Measurements from ENCODE around the gene GAREM1. TPM values are rescaled to one million over a fixed set of nuclear protein-coding genes. Genes with fewer than 3 reads are reported as not detected.

GAREM1 gene
- polyA plus RNA-seq, 6 donors from 2014 or later: 0.66 to 1.8 (median 0.77) TPM; not detected in 3

DNA sequence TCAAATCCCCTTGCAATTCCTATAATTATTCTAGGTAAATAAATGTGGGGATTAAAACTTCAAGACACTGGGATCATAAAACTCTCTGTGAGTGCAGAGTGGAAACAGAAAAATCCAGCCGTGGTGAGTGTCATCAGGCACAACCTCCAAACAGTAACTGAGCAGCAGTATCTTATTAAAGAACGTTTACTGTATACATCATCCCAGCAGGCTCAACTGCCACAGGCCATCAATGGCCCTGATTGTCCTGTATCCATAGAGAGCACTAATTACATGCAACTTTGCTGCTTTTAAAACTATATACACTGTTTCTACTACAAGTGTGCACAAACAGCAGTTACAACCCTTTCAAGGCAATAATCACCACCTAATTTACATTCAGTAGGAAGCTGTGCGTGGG lies 23.9 kb downstream of the GAREM1 start:
- DNase-seq: no peak

DNA sequence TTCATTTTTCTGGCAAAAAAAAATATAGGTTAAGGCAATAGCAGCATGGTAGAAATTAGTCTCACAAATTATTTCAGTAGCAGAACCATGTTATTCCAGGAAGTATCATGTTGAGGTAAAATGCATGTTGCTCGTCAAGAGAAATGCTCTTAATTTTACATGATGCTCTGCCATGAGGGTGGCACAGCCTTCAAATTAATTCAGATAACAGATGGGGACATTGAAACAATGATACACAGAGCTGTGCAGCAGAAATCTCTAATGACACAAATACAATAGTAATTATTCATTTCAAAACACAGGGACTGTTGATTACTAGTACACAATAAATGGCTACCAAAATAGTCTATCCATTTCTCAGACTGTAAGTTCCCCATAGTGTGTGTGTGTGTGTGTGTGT lies 24.8 kb downstream of the GAREM1 start:
- Mint-ChIP-seq H3K4me3 (no peak overlapping the region), H3K27me3 (peaks cover 10 to 21% (median 17%) of the 10 kb centered on the region in 3 donors), H3K9me3 (no peaks in the 10 kb centered on the region), H3K27ac (no peak overlapping the region), H3K36me3 (no peaks in the 10 kb centered on the region), H3K4me1 (no peaks in the 10 kb centered on the region)
- ATAC-seq (ENCODE audit: low read depth in 2 of 2): no peak
- DNase-seq: no peak

More for the DNA sequence above, 23.9 kb downstream of the GAREM1 start:
- Mint-ChIP-seq H3K36me3 (no peaks in the 10 kb centered on the region), H3K4me3 (no peak overlapping the region), H3K4me1 (no peaks in the 10 kb centered on the region), H3K27ac (no peak overlapping the region), H3K27me3 (peaks cover 15 to 21% (median 18%) of the 10 kb centered on the region in 3 donors), H3K9me3 (no peaks in the 10 kb centered on the region)
- ATAC-seq (ENCODE audit: low read depth in 2 of 2): no peak

DNA sequence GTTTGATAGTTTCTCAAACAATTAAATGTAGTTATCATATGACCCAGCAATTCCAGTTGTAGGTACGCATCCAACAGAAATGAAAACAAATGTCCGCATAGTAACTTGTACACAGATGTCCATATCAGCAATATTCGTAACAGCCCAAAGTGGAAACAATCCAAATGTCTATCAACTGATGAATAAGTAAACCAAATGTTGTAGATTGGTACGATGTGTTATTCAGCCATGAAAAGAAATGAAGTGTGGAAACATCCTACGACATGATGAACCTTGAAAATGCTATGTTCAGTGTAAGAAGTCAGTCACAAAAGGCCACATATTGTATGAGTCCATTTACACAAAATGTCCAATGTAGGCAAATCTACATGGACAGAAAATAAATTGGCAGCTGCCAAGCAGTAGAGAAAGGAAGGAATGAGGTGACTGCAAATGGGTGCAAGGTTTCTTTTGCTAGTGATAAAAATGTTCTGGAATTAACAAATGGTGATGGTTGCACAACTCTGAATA lies 26.9 kb downstream of the GAREM1 start:
- DNase-seq (no peak), ATAC-seq (ENCODE audit: low read depth in 2 of 2) (no peak)
- H3K9me3 Mint-ChIP-seq: no peaks in the 10 kb centered on the region
- H3K36me3 Mint-ChIP-seq: no peaks in the 10 kb centered on the region
- no peak overlapping the region for H3K27ac Mint-ChIP-seq
- H3K4me3 Mint-ChIP-seq: no peak overlapping the region
- peaks cover 13 to 22% (median 17%) of the 10 kb centered on the region in 3 donors for H3K27me3 Mint-ChIP-seq
- H3K4me1 Mint-ChIP-seq: no peaks in the 10 kb centered on the region

DNA sequence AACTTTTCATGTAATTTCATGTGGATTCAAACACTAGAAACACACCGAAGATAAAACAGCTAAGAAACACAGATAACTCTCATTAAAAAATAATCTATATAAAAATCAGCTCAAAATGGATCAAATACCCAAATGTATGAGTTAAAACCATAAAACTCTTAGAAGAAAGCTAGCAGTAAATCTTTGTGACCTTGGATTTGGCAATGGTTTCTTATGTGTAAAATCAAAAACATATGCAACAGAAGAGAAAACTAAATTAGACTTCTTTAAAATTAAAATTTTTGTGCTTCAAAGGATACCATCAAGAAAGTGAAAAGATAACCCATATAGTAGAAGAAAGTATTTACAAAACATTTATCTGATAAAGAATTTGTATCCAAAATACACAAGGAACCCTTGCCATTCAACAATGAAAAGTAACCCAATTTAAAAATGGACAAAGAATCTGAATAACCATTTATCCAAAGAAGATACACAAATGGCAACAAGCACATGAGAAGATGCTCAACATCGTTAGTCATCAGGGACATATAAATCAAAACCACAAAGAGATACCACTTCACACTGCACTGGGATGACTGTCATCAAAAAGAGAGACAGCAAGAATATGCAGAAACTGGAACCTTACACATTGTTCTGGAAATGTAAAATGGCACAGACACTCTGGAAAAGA lies 27.5 kb downstream of the GAREM1 start:
- H3K27me3 Mint-ChIP-seq: peaks cover 11 to 22% (median 17%) of the 10 kb centered on the region in 3 donors
- H3K4me3 Mint-ChIP-seq: no peak overlapping the region
- H3K4me1 Mint-ChIP-seq: no peaks in the 10 kb centered on the region
- H3K36me3 Mint-ChIP-seq: no peaks in the 10 kb centered on the region
- ATAC-seq (ENCODE audit: low read depth in 2 of 2) (no peak), DNase-seq (no peak)
- no peaks in the 10 kb centered on the region for H3K9me3 Mint-ChIP-seq
- no peak overlapping the region for H3K27ac Mint-ChIP-seq

DNA sequence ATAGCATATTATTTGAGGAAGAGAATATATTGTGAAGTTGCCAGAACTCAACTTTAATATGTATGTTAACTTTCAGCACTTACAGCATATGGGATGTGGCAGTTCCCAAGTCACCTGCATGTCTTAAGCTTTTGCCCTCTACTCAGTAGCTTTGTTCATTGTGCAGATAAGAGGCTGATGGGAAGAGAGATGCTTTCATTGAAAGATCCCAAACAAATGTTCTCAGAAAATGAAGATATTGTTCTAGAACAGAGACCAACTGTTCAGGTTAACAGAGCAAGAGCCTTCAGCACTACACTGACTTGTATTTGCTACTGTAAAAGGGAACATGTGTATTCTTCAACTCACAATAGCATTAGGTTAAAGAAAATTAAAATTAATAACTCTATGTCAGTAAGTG lies 28.1 kb downstream of the GAREM1 start:
- ATAC-seq (ENCODE audit: low read depth in 2 of 2): no peak
- no peaks in the 10 kb centered on the region for H3K4me1 Mint-ChIP-seq
- no peaks in the 10 kb centered on the region for H3K9me3 Mint-ChIP-seq
- peaks cover 8 to 22% (median 17%) of the 10 kb centered on the region in 3 donors for H3K27me3 Mint-ChIP-seq
- no peak overlapping the region for H3K4me3 Mint-ChIP-seq
- DNase-seq: no peak
- H3K36me3 Mint-ChIP-seq: no peaks in the 10 kb centered on the region
- H3K27ac Mint-ChIP-seq: no peak overlapping the region

DNA sequence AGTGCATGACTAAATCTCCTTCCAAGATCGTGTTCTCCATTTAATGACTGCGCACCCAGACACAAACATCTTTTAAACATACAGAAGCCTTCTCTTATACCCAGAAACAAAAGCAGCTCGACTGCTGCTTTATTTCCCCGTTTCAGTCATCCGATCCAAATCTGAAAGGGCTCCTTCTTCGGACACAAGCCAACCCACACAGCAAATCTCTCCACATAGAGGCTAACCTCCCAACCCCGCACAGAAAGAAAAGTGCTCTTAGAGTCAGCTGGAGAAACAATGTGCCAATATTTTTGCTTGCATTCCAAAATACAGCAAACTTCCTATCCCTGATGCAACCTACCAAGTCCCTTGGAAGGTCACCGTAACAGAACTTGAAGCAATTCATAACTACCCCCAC lies 29.1 kb downstream of the GAREM1 start:
- DNase-seq (no peak), ATAC-seq (ENCODE audit: low read depth in 2 of 2) (no peak)
- Mint-ChIP-seq H3K36me3 (no peaks in the 10 kb centered on the region), H3K4me3 (no peak overlapping the region), H3K9me3 (no peaks in the 10 kb centered on the region), H3K27ac (no peak overlapping the region), H3K4me1 (no peaks in the 10 kb centered on the region), H3K27me3 (peaks cover 8 to 22% (median 17%) of the 10 kb centered on the region in 3 donors)

DNA sequence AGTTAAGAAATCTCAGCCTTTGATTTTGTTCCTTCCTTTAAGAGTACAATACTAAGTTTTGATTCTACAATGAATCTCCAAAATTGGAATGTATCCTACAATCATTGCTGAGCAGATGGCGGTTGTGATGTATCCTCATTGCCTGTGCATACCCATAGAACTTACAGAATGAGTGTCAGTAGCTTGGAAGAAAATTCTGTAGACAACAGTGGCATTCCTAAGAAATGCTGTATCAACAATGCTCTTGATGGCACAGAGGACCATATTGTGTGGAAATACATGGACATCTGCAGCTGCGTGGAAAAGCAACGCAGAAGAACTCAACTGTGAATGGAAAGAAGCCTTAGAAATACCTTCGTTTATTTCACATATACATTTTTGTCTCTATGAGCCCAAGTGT lies 30.2 kb downstream of the GAREM1 start:
- Mint-ChIP-seq H3K4me3 (no peak overlapping the region), H3K4me1 (no peaks in the 10 kb centered on the region), H3K9me3 (no peaks in the 10 kb centered on the region), H3K27me3 (peaks cover 8 to 23% (median 22%) of the 10 kb centered on the region in 3 donors), H3K27ac (no peak overlapping the region), H3K36me3 (no peaks in the 10 kb centered on the region)
- DNase-seq (no peak), ATAC-seq (ENCODE audit: low read depth in 2 of 2) (no peak)

DNA sequence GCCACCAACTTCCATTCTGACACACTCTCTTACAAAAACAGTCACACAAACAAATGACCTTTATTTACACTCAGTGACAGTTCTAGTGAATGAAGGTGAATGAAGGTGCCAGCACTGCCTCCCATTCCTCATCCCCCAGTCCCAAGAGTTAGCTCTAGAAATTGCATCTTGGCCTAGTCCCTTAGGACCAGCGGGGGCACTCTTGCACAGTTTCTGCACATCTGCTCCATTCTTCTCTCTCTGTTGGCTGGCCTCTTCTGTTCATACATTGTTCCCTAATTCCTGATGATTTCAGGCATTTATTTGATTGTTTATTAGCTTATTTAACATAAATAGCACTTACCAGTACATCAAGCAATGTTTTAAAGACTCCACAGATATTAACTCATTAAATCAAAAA lies 30.9 kb downstream of the GAREM1 start:
- peaks cover 8 to 23% (median 22%) of the 10 kb centered on the region in 3 donors for H3K27me3 Mint-ChIP-seq
- H3K27ac Mint-ChIP-seq: peak overlapping the region in 1 of 6 donors; percentile 33
- no peaks in the 10 kb centered on the region for H3K9me3 Mint-ChIP-seq
- H3K36me3 Mint-ChIP-seq: no peaks in the 10 kb centered on the region
- H3K4me3 Mint-ChIP-seq: no peak overlapping the region
- ATAC-seq (ENCODE audit: low read depth in 2 of 2) (no peak), DNase-seq (no peak)
- H3K4me1 Mint-ChIP-seq: no peaks in the 10 kb centered on the region

DNA sequence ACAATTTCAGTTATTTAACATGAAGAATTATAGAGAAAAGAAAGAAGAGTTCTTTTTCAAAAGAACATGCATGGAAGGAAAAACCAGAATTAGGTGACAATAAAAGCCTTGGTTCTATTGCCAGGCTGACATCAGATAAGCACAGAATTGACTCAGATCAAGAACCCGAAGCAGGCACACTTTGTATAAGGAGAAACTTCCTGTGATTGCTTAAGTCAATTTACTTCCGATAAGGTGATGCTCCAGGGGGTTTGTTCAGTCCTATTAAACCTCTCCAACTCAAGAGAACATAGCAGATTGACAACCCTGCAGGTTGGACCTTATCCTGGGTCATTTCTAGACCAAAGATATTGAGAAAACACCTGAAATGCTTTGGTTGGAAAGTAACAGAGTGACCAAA lies 31.4 kb downstream of the GAREM1 start:
- Mint-ChIP-seq H3K36me3 (no peaks in the 10 kb centered on the region), H3K27me3 (peaks cover 8 to 23% (median 22%) of the 10 kb centered on the region in 3 donors), H3K4me1 (no peaks in the 10 kb centered on the region), H3K27ac (no peak overlapping the region), H3K4me3 (no peak overlapping the region), H3K9me3 (no peaks in the 10 kb centered on the region)
- ATAC-seq (ENCODE audit: low read depth in 2 of 2): no peak
- no peak for DNase-seq

DNA sequence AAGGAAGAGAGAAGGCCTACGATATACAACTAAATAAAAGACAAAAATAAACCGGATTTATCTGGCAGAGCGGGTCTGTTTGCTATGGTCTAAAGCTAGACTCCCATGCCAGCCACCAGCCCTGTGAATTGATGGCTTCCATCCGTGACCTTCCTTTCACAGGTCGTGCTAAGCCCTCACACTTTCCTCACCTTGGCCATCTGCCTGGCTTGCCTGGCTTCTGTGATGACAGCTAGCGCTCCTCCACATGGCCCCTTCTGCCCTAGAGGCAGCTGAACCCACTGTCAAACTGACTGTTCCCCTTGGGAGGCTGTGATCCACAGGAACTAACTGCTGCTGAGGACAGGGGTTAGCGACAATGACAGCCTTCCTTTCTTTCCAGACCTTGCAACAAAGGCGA lies 32.5 kb downstream of the GAREM1 start:
- H3K9me3 Mint-ChIP-seq: peaks cover 0 to under 1% (median 0%) of the 10 kb centered on the region in 7 donors
- ATAC-seq (ENCODE audit: low read depth in 2 of 2): no peak
- no peaks in the 10 kb centered on the region for H3K36me3 Mint-ChIP-seq
- H3K4me1 Mint-ChIP-seq: no peaks in the 10 kb centered on the region
- H3K27me3 Mint-ChIP-seq: peaks cover 8 to 19% (median 15%) of the 10 kb centered on the region in 3 donors
- no peak overlapping the region for H3K27ac Mint-ChIP-seq
- no peak overlapping the region for H3K4me3 Mint-ChIP-seq
- no peak for DNase-seq

DNA sequence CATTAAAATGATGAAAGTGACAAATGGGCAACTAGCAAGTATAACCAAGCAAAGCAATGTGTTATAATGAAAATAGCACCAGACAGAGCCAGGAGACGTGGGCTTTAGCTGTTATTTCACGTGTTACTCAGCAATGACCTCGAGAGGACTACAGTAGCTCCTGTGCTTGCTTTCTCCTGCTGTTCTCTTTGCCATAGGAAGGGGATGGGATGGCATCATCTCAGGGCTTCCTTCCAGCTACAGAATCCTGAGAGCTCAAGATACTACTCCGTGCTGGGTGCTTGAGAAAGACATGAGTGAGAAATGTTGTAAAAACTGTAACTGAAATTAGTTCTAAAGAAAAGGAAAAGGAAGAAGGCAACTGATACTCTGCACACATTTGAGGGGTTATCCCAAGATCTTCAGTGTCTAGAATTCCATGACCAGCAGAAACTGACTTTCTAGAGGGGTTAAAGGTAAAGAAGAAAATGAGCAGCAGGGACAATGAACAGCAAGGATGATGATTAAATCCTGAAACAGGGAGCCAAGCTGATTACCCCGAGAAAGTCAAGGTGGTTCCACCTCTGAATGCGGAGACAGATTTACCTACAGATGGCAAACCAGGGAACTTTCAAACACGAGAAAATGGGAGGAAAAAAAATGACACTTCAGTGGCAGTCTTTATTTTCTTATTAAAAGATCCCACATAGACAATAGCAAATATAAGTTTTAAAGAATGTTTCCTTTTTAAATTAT lies 33.4 kb downstream of the GAREM1 start:
- Mint-ChIP-seq H3K36me3 (no peaks in the 10 kb centered on the region), H3K27ac (no peak overlapping the region), H3K27me3 (peaks cover 15 to 28% (median 24%) of the 10 kb centered on the region in 3 donors), H3K4me1 (no peaks in the 10 kb centered on the region), H3K4me3 (no peak overlapping the region), H3K9me3 (peaks cover 0 to 10% (median 1%) of the 10 kb centered on the region in 7 donors)
- DNase-seq: no peak
- ATAC-seq (ENCODE audit: low read depth in 2 of 2): no peak

DNA sequence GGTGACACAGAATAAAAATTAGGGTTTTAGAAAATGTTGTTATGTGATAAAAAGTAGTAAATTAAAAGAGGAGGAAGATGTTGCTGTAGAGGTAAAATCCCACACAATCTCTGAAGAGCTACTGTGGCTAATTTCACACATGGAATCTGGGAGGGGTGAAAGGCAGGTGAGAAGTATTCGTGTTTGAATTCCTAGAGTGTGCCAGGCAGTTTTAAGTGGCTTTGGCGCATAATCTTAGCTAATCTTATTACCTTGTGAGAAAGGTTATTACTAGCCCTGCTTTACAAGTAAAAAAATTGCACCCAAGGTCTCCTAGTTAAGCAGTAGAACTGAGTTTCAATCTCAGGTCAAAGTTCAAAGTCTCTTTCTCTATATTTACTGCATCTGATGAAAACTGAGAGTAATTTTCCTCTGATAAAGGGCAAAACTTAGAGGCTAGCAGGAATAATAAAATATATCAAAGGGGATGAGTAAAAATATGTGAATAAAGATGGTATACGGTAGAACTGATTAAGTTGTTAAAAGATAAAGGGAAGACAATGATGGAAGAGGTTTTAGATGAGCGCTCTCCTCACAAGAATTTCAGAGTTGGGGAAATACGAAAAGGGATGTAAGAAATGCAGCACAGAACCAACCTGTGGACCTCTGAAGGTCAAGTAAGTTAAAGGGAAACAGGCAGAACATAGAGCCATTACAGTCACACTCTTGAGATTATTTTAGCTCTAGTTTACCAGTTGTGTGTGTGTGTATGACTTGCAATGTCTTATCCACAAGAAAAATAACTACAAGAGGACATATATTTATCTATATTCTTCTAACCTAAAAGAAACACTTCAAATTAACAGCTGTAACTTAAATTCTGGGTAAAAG lies 34.8 kb downstream of the GAREM1 start:
- Mint-ChIP-seq H3K36me3 (no peaks in the 10 kb centered on the region), H3K9me3 (peaks cover 0 to 24% (median 12%) of the 10 kb centered on the region in 7 donors), H3K27ac (no peak overlapping the region), H3K4me1 (no peaks in the 10 kb centered on the region), H3K4me3 (no peak overlapping the region), H3K27me3 (peaks cover 16 to 24% (median 18%) of the 10 kb centered on the region in 3 donors)
- ATAC-seq (ENCODE audit: low read depth in 2 of 2) (no peak), DNase-seq (no peak)

DNA sequence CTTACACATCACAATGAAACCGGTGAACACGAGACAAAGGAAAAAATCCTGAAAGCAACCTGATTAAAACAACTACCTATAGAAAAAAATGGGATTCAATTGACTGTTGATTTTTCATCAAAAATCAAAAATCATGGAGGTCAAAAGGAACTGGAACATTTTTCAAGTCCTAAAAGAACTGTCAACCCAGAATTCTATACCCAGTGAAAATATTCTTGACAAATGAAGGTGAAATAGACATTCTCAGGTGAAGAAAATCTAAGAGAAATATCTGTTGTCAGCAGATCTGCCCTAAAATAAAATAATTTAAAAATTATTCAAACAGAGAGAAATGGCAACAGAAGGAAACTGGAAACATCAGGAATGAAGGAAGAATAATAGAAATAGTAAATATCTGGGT lies 38.9 kb downstream of the GAREM1 start:
- Mint-ChIP-seq H3K4me3 (no peak overlapping the region), H3K27ac (no peak overlapping the region), H3K9me3 (peaks cover 2 to 31% (median 21%) of the 10 kb centered on the region in 7 donors), H3K4me1 (no peaks in the 10 kb centered on the region), H3K36me3 (no peaks in the 10 kb centered on the region), H3K27me3 (peaks cover 22 to 30% (median 29%) of the 10 kb centered on the region in 3 donors)
- ATAC-seq (ENCODE audit: low read depth in 2 of 2) (no peak), DNase-seq (no peak)
